Suprapubic skin (tissue), 4 donors: ENCODE data around the gene ITPKC.

ENCODE experiments used
- CTCF ChIP-seq, 2 donors: fragments of 200-600 bp in 1 of 2; fragments of 450-650 bp in 1 of 2; sonication (generic) in 1 of 2; IDR thresholded peaks; one replicate each; pipeline ENCODE4 v1.5.1; 2016 to 2019; ENCODE audit warnings: antibody characterized with exemption in 2 of 2, mild to moderate bottlenecking in 1 of 2, moderate library complexity in 1 of 2
- EP300 ChIP-seq: sonication (generic); formaldehyde crosslinking; IDR thresholded peaks from one replicate; pipeline ENCODE4 v1.6.1; 2017; ENCODE audit warnings: antibody characterized with exemption
- POLR2A ChIP-seq, 2 donors: fragments of 450-650 bp; IDR thresholded peaks; one replicate each; pipeline ENCODE4 v1.6.1; 2017; ENCODE audit warnings: antibody characterized with exemption in 2 of 2, mild to moderate bottlenecking in 2 of 2, moderate library complexity in 2 of 2
- POLR2AphosphoS5 ChIP-seq, 3 donors: sonication (generic); formaldehyde crosslinking; IDR thresholded peaks; one replicate each; pipeline ENCODE4 v1.6.1; 2017; ENCODE audit warnings: antibody characterized with exemption in 3 of 3

- TF ChIP-seq POLR2AphosphoS5 (IDR thresholded peaks at IDR 0.05) (no peak), CTCF (IDR thresholded peaks at IDR 0.05) (no peak), POLR2A (IDR thresholded peaks at IDR 0.05) (no peak), EP300 (no peak)
These were observed 38.3 kb downstream of the ITPKC start for GRCh38 chr19:40755248-40755624.
